ENCODE data around the gene OR5A2.
"Not testable (repeated sequence)": the region's sequence is repeated elsewhere in the genome, so short reads cannot be mapped to it uniquely, and the experiment has no call there.

The OR5A2 gene, protein sequence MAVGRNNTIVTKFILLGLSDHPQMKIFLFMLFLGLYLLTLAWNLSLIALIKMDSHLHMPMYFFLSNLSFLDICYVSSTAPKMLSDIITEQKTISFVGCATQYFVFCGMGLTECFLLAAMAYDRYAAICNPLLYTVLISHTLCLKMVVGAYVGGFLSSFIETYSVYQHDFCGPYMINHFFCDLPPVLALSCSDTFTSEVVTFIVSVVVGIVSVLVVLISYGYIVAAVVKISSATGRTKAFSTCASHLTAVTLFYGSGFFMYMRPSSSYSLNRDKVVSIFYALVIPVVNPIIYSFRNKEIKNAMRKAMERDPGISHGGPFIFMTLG

GRCh38 chr11:59426361-59427067 is at the start of gene OR5A2:
OR5A2 (minus strand) TSS chr11:59426413; CDS start chr11:59422953, 3,460 bp downstream.
- DNase-seq (ENCODE audit: low read depth) = no peak

DNA sequence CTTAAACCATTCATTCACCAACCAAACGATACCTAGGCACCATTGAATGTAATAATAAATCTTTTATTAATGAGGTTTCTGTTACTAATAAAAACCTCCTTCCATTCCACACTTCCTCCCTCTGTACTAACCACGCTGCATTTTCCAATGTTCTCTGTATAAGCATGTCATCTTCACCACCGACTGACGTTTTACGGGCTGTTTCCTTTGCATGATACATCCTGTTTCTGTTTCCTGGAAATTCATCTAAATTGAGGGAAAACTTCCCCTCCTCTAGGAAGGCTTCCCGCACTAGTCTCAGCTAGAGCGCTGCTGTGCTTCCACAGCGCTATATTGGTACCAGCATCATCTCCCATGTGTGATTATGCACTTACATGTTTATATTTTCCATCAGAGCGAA is 49.0 kb upstream of the OR5A2 start:
- DNase-seq (ENCODE audit: low read depth) = no peak

DNA sequence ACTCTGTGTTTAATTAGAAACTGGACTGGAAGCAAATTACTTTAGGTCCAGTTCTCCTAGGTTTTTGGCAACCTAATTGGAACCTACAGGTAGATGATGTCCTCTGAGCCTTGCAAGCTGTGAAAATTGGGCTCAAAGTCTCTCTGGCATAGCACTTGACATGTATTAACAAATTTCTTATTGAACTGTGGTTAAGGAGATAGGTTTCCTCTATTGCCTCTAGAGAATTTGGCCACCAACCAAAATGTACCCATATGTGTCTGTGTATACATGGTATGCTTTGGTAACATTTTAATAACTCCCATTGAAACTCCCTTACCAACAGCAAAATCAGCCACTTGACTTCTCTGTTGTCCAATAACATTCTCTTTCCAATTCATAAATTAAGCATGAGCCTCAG is 46.8 kb upstream of the OR5A2 start, which contains the start of gene OR4D10:
TSS of gene OR4D10 (plus strand) at position 301 of the 400 bp plus-strand sequence. CDS start 4,115 bp downstream, outside the sequence.
- DNase-seq (ENCODE audit: low read depth) = no peak

DNA sequence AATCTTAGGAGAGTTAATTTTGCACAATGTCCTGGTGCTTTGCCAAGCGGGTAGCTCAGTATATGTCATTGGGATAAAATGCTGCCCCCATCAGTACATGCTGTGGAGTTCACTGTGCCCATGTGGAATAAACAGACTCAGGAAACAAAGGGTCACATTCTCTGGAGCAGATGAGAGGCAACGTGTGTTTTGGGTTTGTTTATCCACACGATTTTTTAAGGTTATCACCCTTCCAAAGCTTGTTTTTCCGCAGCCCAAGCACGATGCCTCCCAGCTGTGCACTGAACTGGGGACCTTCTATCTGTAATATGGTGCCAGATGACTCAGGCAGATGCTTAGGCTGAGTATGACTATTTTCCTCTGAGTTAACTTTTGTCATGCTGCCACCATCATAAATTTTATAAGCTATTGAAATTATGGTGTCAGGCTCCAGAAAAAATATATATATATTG is 37.0 kb upstream of the OR5A2 start:
- no peak for DNase-seq (ENCODE audit: low read depth)

DNA sequence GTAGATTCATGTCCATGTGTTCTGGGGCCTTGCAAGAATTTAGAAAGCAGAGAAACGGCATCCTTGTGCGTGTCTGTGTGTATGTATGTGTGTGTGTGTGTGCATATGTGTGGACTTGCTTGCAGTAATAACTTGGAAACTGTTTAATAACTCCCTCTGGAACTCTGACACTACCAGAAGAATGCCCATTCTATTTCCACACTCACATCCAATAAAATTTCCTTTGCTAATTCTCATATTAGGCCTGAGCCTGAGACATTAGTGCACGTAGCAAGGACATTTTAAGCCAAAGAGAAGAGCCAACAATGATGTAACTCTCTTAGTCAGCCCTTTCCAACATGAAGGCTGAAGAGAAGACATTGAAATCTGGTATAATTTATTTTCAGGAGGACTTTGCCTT is 33.7 kb upstream of the OR5A2 start:
- DNase-seq (ENCODE audit: low read depth) = no peak

GRCh38 chr11:59456661-59457060 is 30.4 kb upstream of the OR5A2 start, which contains the start of gene OR4D6:
OR4D6 (plus strand) TSS chr11:59456961; CDS start chr11:59456961, 0 bp downstream.
- no peak for DNase-seq (ENCODE audit: low read depth)

DNA sequence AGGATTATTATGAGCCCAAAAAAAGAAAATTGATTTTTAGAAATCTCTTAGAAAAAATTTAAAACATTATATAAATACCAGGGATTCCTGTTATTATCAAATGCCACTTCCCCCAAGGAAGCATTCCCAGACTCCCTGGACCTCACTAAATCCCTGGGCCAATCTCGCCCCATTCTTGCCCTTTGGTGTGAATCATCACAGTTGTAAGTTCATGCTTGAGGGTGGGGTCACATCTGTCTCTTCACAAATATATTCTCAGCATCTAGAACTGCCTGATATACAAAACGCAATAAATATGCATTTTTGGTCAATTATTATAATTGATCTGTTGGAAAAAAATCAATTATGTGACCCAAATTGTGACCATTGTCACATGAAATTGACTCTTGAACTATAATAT is 22.3 kb upstream of the OR5A2 start:
- no peak for DNase-seq (ENCODE audit: low read depth)

- not testable (repeated sequence) for DNase-seq (ENCODE audit: low read depth)
These were observed 19.4 kb upstream of the OR5A2 start for GRCh38 chr11:59445624-59446023.

DNA sequence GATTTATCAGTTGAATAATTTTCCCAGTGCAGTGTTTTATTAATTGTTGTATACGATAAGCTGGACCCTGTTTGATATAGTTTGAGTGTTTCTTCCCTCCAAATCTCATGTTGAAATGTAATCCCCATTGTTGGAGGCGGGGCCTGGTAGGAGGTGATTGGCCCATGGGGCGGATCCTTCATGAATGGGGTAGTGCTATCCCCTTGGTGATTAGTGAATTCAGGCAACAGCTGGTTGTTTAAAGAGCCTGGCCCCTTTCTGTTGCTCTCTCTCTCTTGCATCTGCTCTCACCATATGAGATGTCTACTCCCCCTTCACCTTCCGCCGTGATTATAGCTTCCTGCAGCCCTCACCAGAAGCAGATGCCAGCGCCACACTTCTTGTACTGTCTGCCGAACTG is 11.6 kb upstream of the OR5A2 start:
- DNase-seq (ENCODE audit: low read depth) = no peak

DNA sequence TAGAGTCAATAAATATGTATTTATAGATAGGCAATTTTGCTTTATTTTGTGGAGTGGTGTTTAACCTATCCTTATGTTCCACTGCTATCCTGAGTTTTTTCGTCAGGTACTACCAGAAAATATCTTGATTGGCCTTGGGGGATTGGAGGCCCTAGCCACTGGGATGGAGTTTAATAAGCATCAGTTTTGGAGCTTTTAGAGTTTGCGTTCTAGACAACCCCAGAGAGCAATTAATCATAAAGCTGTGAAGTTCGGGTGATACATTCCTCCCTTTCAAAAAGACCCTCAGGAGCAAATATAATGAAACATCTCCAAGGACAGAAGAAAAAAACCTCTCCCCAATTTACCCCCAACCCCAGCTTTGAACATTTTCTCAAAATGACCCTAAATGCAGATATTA is 10.0 kb upstream of the OR5A2 start, which contains the start of gene OR5A1:
TSS of gene OR5A1 (plus strand) at position 301 of the 400 bp plus-strand sequence. CDS start 6,700 bp downstream, outside the sequence.
- no peak for DNase-seq (ENCODE audit: low read depth)

- DNase-seq (ENCODE audit: low read depth) = peak; percentile 26
These were observed 3.8 kb upstream of the OR5A2 start for GRCh38 chr11:59429924-59430516.

GRCh38 chr11:59427068-59427382 is 812 bp upstream of the OR5A2 start:
- DNase-seq (ENCODE audit: low read depth) = no peak

DNA sequence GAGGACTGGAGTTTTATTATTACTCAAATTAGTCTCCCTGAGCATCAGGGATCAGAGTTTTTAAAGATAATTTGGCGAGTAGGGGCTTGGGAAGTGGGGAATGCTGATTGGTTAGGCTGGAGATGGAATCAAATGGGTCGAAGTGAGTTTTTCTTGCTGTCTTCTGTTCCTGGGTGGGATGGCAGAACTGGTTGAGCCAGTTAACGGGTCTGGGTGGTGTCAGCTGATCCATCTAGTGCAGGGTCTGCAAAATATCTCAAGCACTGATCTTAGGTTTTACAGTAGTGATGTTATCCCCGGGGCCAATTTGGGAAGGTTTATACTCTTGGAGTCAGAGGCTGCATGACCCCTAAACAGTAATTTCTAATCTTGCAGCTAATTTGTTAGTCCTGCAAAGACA is 1.1 kb downstream of the OR5A2 start:
- no peak for DNase-seq (ENCODE audit: low read depth)

DNA sequence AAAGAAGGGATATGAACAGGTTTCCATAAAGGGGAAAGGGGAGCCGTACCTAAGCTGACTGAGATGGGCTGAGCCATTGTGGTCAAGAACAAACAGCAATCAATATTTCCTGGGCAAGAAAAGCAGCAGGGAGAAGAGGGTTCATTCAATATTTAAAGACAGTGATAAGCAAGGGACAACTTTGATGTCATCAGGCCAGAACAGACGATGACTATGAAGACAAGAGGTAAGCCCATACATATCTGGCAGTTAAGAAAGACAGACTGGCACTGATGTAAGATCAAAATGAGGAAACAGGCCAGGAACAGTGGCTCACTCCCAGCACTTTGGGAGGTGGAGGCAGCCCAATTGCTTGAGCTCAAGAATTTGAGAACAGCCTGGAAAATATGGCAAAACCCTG is 2.4 kb downstream of the OR5A2 start:
- DNase-seq (ENCODE audit: low read depth) = no peak

DNA sequence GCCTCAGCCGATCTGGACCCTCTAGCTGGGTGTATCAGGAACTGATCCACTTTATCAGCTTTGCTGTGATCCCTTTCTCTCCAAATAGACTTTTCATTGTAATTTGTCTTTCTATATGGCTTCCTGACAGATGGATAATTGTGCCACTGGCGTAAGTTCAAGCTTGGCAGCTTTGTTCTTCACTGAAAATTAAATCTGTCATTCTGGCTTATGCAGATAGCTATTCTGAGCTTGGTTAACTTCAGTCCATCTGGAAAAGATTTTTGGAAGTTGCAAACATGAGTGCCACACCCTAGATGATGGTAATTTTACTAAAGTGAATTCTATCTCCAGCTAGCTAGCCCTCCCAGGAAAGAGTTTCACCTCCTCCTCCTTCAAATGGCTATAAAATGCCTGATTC is 8.1 kb downstream of the OR5A2 start:
- no peak for DNase-seq (ENCODE audit: low read depth)

- DNase-seq (ENCODE audit: low read depth) = no peak
These were observed 9.2 kb downstream of the OR5A2 start for GRCh38 chr11:59417023-59417422.

- DNase-seq (ENCODE audit: low read depth) = no peak
These were observed 9.6 kb downstream of the OR5A2 start for GRCh38 chr11:59416613-59417012.

DNA sequence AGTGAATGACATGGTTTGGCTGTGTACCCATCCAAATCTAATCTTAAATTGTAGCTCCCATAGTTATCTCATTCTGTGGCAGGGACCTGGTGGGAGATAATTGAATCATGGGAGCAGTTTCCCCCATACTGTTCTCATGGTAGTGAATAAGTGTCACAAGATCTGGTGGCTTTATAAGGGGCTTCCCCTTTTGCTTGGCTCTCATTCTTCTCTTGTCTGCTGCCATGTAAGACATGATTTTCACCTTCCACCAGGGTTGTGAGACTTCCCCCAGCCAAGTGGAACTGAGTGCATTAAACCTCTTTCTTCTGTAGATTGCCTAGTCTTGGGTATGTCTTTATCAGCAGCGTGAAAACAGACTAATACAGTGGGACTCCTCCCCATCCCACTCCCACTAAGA is 11.1 kb downstream of the OR5A2 start:
- DNase-seq (ENCODE audit: low read depth) = no peak

DNA sequence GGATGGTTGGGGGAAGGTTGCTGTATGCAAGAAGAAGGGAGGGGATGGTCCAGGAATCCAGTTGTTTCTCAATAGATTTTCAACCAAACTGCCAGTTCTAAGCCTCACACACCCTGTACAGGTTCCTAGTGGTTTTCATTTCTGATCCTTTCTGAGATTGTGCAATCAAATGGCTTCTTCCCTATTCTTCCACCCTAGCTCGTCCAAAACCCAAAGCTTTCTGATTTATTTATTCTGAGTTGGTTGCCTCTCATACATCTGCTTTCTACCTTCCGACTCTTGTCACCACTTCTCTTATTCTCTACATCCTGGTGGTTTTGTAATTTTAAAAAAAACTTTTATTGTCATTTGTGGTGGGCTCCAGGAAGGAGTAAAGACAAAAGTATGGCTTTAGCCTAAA is 12.6 kb downstream of the OR5A2 start:
- no peak for DNase-seq (ENCODE audit: low read depth)

DNA sequence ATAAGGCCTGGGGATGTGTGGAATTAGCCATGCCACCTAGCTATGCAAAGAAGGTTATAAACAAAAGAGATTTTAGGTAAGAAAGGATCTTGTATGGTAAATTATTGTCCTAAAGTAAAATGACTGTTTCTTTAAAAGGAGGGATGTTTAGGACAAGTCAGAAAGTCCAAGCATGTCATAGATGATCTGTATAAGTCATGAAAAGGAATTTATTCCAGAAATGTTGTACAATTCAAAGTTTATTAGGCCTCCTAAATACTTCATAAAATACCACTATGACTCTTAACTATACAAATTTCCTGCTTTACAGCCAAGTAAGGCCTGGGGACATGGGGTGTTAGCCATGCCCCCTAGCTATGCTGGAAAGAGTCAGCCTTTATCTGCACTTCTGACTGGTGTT is 22.7 kb downstream of the OR5A2 start:
- DNase-seq (ENCODE audit: low read depth) = no peak

- DNase-seq (ENCODE audit: low read depth) = no peak
These were observed 25.0 kb downstream of the OR5A2 start for GRCh38 chr11:59401262-59401552.

- no peak for DNase-seq (ENCODE audit: low read depth)
These were observed 25.6 kb downstream of the OR5A2 start for GRCh38 chr11:59400461-59401261.

Measured in fibroblast of gingiva (primary cell).